T follicular helper cell (primary cell): Measurements from ENCODE around the gene AGAP2.

Experiments
- DNase-seq: peaks from one replicate; pipeline ENCODE4 v3.0.0-alpha.2; 2020; ENCODE audit warnings: low read depth

The AGAP2 gene

GRCh38 chr12:57736741-57737466 is 1.6 kb downstream of the AGAP2 start:
- no peak for DNase-seq

GRCh38 chr12:57735952-57736740 is 2.4 kb downstream of the AGAP2 start:
- DNase-seq = no peak

DNA sequence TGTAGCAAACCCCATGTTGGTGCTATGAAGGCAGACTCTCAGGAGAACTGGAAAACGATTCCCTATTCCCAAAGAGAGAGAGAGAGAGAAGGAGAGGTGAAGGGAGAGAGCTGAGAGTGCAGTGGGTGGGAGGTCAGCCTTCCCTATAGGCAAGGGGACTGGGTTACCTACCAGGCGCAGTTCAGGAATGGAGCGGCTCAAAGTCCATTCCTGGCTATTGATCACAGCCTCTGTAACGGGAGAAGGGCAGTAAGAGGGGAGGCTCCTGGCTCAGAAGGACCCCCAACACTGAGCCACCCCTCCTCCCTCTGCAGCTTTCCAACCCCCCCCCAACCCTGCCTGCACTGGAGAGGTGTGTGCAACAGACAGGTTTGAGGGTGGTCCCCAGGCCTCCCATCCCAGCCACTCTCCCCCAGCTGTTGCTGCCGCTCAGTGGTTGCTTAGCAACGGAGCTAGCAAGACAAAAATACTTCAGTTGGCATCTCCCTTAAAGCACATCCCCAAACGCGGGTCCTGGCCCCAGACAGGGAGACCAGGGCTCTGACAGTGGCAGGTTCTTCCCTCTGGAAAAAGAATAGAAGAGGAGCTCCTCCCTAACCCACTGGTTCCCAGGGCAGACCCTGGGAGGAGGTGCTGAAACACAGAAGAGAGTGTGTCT is 3.2 kb downstream of the AGAP2 start:
- DNase-seq = no peak

- no peak for DNase-seq
These were observed 4.0 kb downstream of the AGAP2 start for GRCh38 chr12:57734591-57734990.

- DNase-seq = no peak
These were observed 4.6 kb downstream of the AGAP2 start for GRCh38 chr12:57733928-57734327.

- no peak for DNase-seq
These were observed 5.6 kb downstream of the AGAP2 start for GRCh38 chr12:57732726-57733593.

DNA sequence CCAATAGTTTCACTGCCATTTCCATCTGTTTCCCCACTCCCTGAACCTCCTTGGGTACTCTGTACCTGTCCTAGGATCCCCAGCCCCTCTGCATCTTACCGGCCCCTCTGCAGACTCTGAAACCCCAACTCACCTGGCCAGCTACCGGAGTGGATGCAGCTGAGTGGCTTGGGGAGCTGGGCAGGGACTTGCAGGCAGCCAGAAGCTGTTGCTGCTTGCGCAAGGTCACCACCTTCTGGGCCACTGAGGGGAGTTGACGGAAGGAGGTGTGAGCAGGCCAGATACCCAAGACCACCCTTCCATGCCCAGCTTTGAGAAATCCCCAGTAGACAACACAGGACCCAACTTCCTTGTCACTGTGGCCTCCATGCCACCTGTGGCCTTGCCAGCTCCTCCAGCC is 6.3 kb downstream of the AGAP2 start:
- no peak for DNase-seq

DNA sequence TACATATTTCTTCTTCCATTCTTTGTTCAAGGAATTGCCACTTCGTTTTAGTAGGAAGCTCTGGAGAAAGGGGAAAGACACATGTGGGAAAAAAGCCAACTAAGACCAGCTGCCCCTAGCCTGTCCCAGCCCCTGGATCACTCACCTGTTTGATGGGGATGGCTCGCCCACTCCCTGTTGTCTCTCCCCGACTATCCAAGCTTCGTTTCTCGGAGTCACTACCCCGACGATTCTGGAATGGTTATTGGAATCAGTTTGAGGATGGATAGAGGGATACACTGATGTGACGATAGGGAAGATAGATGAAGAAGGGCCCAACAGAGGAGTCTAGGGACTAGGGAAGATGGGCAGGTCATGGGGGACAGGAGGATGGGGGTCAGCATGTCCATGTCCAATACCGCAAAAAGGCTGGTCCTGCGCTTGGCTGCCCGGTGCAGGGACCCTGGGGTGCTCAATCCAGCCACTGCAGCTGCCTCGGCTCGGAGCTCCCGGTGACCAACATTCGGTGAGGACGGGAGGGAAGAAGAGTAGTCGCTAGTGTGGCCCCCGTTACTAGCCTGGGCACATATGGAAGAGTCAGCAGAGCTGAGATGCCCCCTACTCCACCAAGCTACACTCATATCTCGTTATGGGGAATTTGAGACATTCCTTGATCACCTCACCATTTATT is 7.0 kb downstream of the AGAP2 start:
- DNase-seq = no peak

DNA sequence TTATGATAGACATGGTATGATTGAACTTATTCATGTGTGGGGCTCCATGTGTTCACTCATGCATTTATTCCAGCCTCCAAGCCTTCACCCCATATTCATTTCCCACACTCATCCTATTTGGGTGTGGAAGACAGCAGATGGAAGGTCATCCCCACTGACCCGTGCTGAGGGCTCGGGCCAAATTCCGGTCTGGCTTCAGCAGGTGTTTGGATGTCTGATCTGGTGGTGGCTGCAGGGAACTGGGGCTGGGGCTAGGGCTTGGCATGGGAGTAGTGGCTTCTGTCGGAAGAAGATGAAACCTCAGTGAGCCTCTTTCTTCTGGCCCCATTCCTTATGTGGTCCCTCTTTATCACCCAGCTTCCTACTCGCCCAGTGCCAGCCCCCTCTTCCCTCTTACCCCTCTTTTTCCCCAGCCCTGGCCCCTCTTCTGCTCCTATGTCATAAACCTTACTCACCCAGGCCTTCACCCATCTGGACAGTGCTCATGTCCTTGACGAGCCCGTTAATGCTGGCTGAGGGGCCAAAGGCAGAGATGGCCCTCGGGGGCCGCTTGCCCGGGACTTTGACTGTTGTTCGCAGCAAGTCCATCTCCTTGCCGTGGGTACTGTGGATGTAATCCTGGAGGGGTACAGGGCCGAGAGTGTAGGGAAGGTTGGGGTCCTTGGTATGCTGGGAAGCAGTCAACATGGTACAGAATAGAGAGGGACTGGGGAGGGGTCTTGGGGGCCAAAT is 8.0 kb downstream of the AGAP2 start:
- no peak for DNase-seq

DNA sequence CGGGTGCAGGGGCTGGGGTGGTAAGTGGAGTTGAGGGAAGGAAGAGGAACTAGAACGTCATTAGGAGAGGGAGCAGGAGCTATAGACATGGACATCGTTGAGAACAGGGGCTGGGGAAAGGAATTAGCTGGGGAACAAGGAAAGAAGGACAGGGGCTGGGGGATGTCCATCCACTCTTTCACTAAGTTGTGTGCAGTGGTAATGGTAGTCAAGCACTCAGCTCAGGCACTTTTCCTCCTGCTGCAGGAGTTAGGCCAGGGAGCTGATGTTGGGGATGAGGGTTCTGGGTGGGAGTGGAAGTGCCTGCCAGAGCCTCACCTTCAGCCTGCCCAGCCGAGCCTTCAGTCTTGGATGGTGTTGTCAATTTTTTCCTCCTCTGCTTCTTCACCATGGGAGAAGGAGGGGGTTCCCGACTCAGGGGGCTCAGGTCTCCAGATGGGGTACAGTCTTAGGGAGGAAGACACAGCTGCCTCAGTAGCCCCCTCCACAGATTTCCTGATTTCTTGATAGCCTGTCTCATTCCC is 9.2 kb downstream of the AGAP2 start:
- no peak for DNase-seq

DNA sequence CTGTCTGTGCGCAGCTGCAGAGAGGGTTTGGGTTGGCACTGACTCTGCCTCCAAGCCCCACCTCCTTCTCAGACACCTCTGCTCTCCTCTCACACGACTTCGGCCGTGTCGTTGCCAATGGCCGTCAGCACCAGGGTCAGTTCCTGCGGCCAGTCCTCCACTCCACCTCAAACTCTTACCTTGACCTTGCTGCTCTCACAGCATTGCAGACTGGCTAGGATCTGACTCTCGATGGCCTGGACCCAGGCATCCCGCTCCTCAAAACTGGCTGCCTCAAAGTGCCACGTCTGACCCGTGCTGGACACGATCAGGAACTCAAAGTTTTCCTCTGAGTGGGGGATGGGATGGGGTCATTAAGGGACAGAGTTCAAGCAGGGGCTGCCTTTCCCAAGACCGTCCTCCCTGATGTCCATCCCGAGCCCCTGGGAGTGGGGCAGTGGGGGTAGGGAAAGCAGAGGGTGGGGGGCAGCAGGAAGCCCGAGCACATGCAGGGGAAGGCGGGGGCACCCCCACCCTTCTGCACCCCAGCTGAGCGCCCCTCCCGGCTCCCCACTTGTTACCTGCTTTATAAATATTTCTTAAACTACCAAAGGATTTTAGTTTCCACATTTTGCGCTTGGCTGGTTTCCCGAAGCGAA is 10.7 kb downstream of the AGAP2 start:
- no peak for DNase-seq

GRCh38 chr12:57726884-57727757 is 11.4 kb downstream of the AGAP2 start:
- no peak for DNase-seq

GRCh38 chr12:57726151-57726883 is 12.2 kb downstream of the AGAP2 start:
- DNase-seq = no peak

- DNase-seq = no peak
These were observed 12.7 kb downstream of the AGAP2 start for GRCh38 chr12:57725851-57726150.

DNA sequence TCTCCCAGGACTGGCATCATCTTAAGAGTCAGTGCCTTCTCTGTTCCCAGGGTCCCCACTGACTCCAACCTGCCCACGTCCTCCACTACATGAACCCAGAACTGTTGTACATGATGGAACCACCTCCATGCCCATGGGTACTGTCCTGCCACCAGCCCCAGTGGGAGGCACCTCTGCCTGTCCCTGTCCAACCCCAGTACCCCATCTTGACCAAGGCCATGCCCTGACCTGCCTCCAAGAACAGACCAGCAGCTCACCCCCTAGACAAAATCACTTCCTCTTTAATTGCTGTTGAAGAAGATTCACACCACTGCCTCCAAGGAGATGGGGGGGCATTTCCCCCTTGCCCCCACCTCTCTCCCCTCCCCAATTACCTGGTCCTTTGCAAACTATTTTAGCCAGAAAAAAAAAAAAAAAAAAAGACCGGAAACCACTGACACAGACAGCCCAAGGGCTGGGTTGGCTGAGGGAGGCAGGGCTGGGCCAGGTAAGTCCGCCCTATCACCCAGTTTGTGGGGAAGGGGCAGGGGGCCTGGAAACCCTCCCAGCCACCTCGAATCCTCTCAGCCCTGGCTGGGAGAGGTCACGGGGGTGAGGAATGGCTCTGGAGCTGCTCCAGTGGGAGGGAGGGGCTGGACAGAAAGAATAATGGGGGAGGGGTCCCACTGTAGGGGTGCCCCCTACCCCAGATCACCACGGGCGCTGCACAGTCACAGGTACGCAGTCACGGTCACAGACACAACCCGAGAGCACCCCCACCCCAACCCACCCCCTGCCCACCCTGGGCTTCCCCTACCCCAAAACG is 13.4 kb downstream of the AGAP2 start:
- DNase-seq = no peak

GRCh38 chr12:57724003-57724935 is 14.3 kb downstream of the AGAP2 start:
- no peak for DNase-seq

DNA sequence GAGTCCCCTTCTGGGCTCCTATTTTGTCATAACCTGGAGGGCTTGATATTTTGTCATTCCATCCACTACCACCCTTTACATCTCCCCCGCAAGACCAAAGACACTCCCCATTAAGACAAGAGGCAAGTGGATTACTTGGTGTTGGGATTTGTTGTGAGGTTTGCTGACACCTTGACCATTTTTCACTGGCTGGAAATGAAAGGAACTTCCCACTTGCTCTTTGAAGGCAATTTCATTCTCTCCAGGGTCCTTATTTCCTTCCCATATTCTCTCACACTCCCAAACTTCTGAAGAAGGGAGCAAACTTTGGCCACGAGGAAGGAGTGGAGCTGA is 14.9 kb downstream of the AGAP2 start:
- DNase-seq = no peak
